GM21447 (cell line): ENCODE results near the gene ZNF480.
A peak's percentile ranks its signal among the peaks of the same experiment; 100 is the strongest.
"Not testable (repeated sequence)": the region's sequence is repeated elsewhere in the genome, so short reads cannot be mapped to it uniquely, and the experiment has no call there.

Experiments
- ATAC-seq: cut with Tn5 transposase; IDR thresholded peaks from one replicate; pipeline ENCODE4 v1.9.1; 2021; ENCODE audit not compliant: unreplicated experiment

The ZNF480 gene

GRCh38 chr19:52296773-52297600 lies at the start of gene ZNF480:
TSS of gene ZNF480 (plus strand) at chr19:52297169. CDS start at chr19:52300413, 3,244 bp downstream.
- peak; percentile 57 for ATAC-seq

- no peak for ATAC-seq
Observed at GRCh38 chr19:52248241-52248640, 48.7 kb upstream of the ZNF480 start.

- no peak for ATAC-seq
Observed at GRCh38 chr19:52258426-52258825, 38.5 kb upstream of the ZNF480 start.

GRCh38 chr19:52265556-52265955 lies 31.4 kb upstream of the ZNF480 start:
- not testable (repeated sequence) for ATAC-seq

GRCh38 chr19:52269338-52270261 lies 27.4 kb upstream of the ZNF480 start, which contains the start of gene ZNF766:
TSS of gene ZNF766 (plus strand) at chr19:52269587. CDS start at chr19:52269614, 27 bp downstream.
- ATAC-seq = peak; percentile 94

GRCh38 chr19:52270266-52270885 lies 26.6 kb upstream of the ZNF480 start:
- ATAC-seq = no peak

- ATAC-seq = no peak
Observed at GRCh38 chr19:52273301-52273700, 23.7 kb upstream of the ZNF480 start.

- no peak for ATAC-seq
Observed at GRCh38 chr19:52274191-52274590, 22.8 kb upstream of the ZNF480 start.

- ATAC-seq = no peak
Observed at GRCh38 chr19:52275988-52276387, 21.0 kb upstream of the ZNF480 start.

GRCh38 chr19:52277471-52277870 lies 19.5 kb upstream of the ZNF480 start:
- ATAC-seq = no peak

- ATAC-seq = no peak
Observed at GRCh38 chr19:52286256-52286655, 10.7 kb upstream of the ZNF480 start.

GRCh38 chr19:52291781-52292180 lies 5.2 kb upstream of the ZNF480 start:
- no peak for ATAC-seq

GRCh38 chr19:52292946-52293345 lies 4.0 kb upstream of the ZNF480 start:
- ATAC-seq = not testable (repeated sequence)

GRCh38 chr19:52296400-52296772 lies 583 bp upstream of the ZNF480 start:
- no peak for ATAC-seq

GRCh38 chr19:52297601-52298364 lies 814 bp downstream of the ZNF480 start:
- ATAC-seq = peak; percentile 26

GRCh38 chr19:52307275-52307674 lies 10.3 kb downstream of the ZNF480 start:
- no peak for ATAC-seq

- ATAC-seq = no peak
Observed at GRCh38 chr19:52322429-52322828, 25.5 kb downstream of the ZNF480 start.

- ATAC-seq = no peak
Observed at GRCh38 chr19:52331757-52332156, 34.8 kb downstream of the ZNF480 start.

GRCh38 chr19:52335768-52336116 lies 38.8 kb downstream of the ZNF480 start:
- no peak for ATAC-seq

GRCh38 chr19:52336117-52336790 lies 39.3 kb downstream of the ZNF480 start, which contains the start of gene ZNF610:
TSS of gene ZNF610 (plus strand) at chr19:52336243. CDS start at chr19:52349173, 12,930 bp downstream.
- no peak for ATAC-seq
